A673 (cell line): Measurements from ENCODE around the gene LPCAT1. TPM values are rescaled to one million over a fixed set of nuclear protein-coding genes. Genes with fewer than 3 reads are reported as not detected.

ENCODE experiments used
- BruUV-seq: library from RNA; stranded (reverse); fragments of 400-500 nt; replicated peaks from 2 replicates; lab custom pipeline; 2021; lab: Mats Ljungman, UMichigan
- CTCF ChIA-PET: fragments of 300-600 bp; sonication (Branson Sonifier 250); formaldehyde crosslinking; loops from one replicate; lab custom pipeline; 2022; ENCODE audit warnings: antibody characterized with exemption; lab: Charles Lee
- POLR2A ChIA-PET: fragments of 300-600 bp; sonication (Branson Sonifier 250); formaldehyde crosslinking; loops from one replicate; lab custom pipeline; 2022; ENCODE audit warnings: antibody characterized with exemption; ENCODE audit not compliant: low non-redundant PET; lab: Charles Lee
- DNase-seq: peaks from one replicate; pipeline ENCODE4 v3.0.0-alpha.2; 2015; ENCODE audit warnings: low spot score
- H3K27ac ChIP-seq: fragments of 200-600 bp; sonication (generic); 2 replicates; pipeline ENCODE4 v1.5.1; 2016; ENCODE audit warnings: mixed run types, low read depth, mild to moderate bottlenecking, mixed read lengths, antibody characterized with exemption, low read length; ENCODE audit not compliant: poor library complexity, severe bottlenecking
- H3K27me3 ChIP-seq: fragments of 200-600 bp; sonication (generic); replicated peaks from 2 replicates; pipeline ENCODE4 v1.6.1; 2017; ENCODE audit warnings: mixed run types, low read depth, mild to moderate bottlenecking, mixed read lengths, antibody characterized with exemption, low read length; ENCODE audit not compliant: insufficient read depth, poor library complexity
- H3K36me3 ChIP-seq: fragments of 200-600 bp; sonication (generic); 2 replicates; pipeline ENCODE4 v1.6.1; 2016; ENCODE audit warnings: mixed run types, mild to moderate bottlenecking, mixed read lengths, antibody characterized with exemption, low read length; ENCODE audit not compliant: insufficient read depth, poor library complexity, severe bottlenecking
- H3K4me1 ChIP-seq: fragments of 200-600 bp; sonication (generic); 2 replicates; pipeline ENCODE4 v1.6.1; 2017; ENCODE audit warnings: mixed run types, mild to moderate bottlenecking, mixed read lengths, antibody characterized with exemption, low read length; ENCODE audit not compliant: insufficient read depth, poor library complexity, severe bottlenecking
- H3K4me3 ChIP-seq: fragments of 200-600 bp; sonication (generic); 2 replicates; pipeline ENCODE4 v1.5.1; 2016; ENCODE audit warnings: low read depth, mixed run types, mild to moderate bottlenecking, mixed read lengths, low read length; ENCODE audit not compliant: poor library complexity, severe bottlenecking
- H3K9me3 ChIP-seq: fragments of 200-600 bp; sonication (generic); 2 replicates; pipeline ENCODE4 v1.6.1; 2016; ENCODE audit warnings: mixed run types, low read depth, mild to moderate bottlenecking, mixed read lengths, antibody characterized with exemption, low read length; ENCODE audit not compliant: poor library complexity, severe bottlenecking
- EZH2 ChIP-seq: fragments of 200-600 bp; sonication (generic); IDR thresholded peaks from 2 replicates; pipeline ENCODE4 v1.6.1; 2017; ENCODE audit warnings: borderline replicate concordance, low read depth, mild to moderate bottlenecking, mixed read lengths, antibody characterized with exemption, low read length; ENCODE audit not compliant: poor library complexity, severe bottlenecking
- intact Hi-C: fragments of 100-400 bp; cut with micrococcal nuclease; formaldehyde crosslinking; loops from one replicate; pipeline ENCODE4 v1.10.0; 2022; ENCODE audit not compliant: unreplicated experiment
- total RNA-seq: library from RNA; stranded (reverse); gene quantifications from 2 replicates; pipeline ENCODE4 v1.2.3, GENCODE V29; 2021
- TF ChIP-seq, protein P1 (sequence below): fragments of 300-800, 200-600 bp; sonication (generic); conservative IDR thresholded peaks from 2 replicates; pipeline ENCODE4 v1.5.1; 2017; ENCODE audit warnings: low read depth, mild to moderate bottlenecking, antibody characterized with exemption, low read length, moderate library complexity, mixed read lengths

LPCAT1 gene
- total RNA-seq, 1 experiment from 2014 or later, result 97.3 TPM

DNA sequence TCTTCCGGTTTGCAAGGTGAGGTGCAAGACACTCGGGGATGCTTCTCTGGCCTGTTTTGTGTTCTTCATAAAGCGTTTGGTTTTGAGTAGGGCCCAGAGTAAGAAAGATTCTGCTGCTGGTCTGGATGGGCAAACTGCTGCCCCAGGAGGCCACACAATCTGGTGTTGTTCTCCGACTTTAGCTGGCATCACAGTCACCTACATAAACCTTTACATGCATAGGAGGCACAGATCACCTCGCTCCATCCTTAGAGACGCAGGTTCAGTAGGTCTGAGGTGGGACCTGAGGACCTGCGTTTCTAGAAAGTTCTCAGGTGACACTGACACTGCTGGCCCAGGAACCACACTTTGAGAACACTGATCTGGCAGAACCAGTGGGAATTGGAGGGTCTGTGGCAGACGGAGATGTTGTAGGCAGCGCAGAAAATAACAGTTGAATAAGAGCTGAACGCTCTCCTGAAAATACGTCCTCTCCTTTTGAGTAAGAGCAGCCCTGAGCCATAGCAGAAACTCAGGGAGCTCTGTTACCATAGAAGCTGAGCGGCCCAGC is 74.6 kb downstream of the LPCAT1 start:
- TF ChIP-seq, protein P1, sequence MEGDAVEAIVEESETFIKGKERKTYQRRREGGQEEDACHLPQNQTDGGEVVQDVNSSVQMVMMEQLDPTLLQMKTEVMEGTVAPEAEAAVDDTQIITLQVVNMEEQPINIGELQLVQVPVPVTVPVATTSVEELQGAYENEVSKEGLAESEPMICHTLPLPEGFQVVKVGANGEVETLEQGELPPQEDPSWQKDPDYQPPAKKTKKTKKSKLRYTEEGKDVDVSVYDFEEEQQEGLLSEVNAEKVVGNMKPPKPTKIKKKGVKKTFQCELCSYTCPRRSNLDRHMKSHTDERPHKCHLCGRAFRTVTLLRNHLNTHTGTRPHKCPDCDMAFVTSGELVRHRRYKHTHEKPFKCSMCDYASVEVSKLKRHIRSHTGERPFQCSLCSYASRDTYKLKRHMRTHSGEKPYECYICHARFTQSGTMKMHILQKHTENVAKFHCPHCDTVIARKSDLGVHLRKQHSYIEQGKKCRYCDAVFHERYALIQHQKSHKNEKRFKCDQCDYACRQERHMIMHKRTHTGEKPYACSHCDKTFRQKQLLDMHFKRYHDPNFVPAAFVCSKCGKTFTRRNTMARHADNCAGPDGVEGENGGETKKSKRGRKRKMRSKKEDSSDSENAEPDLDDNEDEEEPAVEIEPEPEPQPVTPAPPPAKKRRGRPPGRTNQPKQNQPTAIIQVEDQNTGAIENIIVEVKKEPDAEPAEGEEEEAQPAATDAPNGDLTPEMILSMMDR, result no peak
- TF ChIP-seq EZH2, result no peak
- H3K4me1 ChIP-seq, result no peaks in the 10 kb centered on the region
- no peak overlapping the region for H3K27ac ChIP-seq
- peaks cover 58% of the 10 kb centered on the region for H3K27me3 ChIP-seq
- no peak for DNase-seq
- H3K9me3 ChIP-seq, result peaks cover 12% of the 10 kb centered on the region
- intact Hi-C loops, result no loop called here
- BruUV-seq, result no TSS peak
- no peaks in the 10 kb centered on the region for H3K36me3 ChIP-seq
- no peak overlapping the region for H3K4me3 ChIP-seq
- CTCF ChIA-PET, result no interaction called here
- POLR2A ChIA-PET, result no interaction called here

DNA sequence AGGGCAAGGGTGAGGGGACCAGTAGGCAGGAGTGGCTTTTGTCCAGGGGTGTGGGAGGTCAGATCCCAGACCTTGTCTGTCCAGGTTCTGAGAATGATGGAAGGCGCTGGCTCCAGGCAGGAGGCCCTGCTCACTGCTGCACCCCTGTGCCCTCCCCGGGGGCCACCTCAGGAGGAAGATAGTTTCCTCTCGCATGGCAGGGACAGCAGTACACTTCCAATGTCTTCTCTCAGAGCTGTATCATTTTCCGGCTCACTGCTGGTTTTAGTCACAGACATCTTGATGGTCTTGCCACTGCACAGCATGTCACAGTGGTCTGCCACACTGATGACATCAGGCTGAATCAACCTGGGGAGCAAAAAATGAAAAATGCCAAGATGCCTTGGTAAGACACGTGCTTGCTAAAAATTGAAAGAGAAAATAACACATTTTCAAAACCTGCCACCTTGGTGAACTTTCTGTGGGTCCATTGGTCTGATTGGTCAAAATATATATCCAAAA is 75.2 kb downstream of the LPCAT1 start:
- peaks cover 6% of the 10 kb centered on the region for H3K9me3 ChIP-seq
- DNase-seq, result no peak
- intact Hi-C loops, result no loop called here
- no TSS peak for BruUV-seq
- H3K27me3 ChIP-seq, result peaks cover 64% of the 10 kb centered on the region
- no peak overlapping the region for H3K4me3 ChIP-seq
- TF ChIP-seq, protein P1, result no peak
- no peak for TF ChIP-seq EZH2
- H3K27ac ChIP-seq, result no peak overlapping the region
- H3K36me3 ChIP-seq, result no peaks in the 10 kb centered on the region
- POLR2A ChIA-PET, result no interaction called here
- CTCF ChIA-PET, result no interaction called here
- H3K4me1 ChIP-seq, result no peaks in the 10 kb centered on the region

DNA sequence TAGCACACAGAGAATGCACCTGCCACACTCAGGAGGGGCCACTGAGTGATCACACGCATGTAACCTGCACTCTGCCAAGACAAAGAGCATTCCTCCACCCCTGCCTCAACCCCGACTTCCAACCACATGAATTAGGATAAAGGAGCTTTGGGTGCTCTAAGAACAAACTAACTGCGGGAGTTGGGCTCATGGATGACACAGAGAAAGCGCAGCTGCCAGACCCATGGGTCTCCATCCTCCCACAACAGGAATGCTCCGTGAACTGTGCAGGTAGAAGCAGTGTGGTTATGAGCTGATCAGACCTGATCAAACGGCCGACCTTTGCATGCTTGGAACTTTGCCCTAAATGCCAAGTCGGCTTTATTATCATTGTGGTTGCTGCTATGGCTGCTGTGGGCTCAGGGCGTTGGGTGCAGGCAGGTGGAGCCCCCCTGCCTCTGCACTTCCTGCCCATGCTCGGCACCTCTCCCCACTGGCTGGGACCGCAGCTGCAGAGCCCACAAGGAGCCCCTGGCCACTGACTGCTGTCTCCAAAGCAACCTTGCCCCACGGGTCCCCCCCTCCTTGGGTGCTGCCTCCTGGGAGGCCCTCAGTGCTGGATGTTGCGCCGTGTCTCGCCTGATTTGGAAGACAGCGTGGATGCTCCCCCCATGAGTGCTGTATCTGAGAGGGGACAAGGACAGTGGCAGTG is 75.9 kb downstream of the LPCAT1 start:
- Histone ChIP-seq H3K27me3 (peaks cover 72% of the 10 kb centered on the region), H3K4me3 (no peak overlapping the region), H3K27ac (no peak overlapping the region), H3K4me1 (no peaks in the 10 kb centered on the region), H3K9me3 (no peaks in the 10 kb centered on the region), H3K36me3 (no peaks in the 10 kb centered on the region)
- intact Hi-C loops, result no loop called here
- POLR2A ChIA-PET, result no interaction called here
- DNase-seq, result no peak
- CTCF ChIA-PET, result no interaction called here
- BruUV-seq, result no TSS peak
- no peak for TF ChIP-seq EZH2
- TF ChIP-seq, protein P1, result no peak
